Airway epithelial cell (primary cell): ENCODE measurements around the gene PHACTR1. TPM values are rescaled to one million over a fixed set of nuclear protein-coding genes. Genes with fewer than 3 reads are reported as not detected.

Source experiments
- total RNA-seq: library from RNA; depleted of rRNA; stranded (reverse); fragments of >200 nt; gene quantifications from 2 replicates; pipeline ENCODE4 v1.2.3, GENCODE V29; 2015

The PHACTR1 gene
- not detected in 2 replicates for total RNA-seq

DNA sequence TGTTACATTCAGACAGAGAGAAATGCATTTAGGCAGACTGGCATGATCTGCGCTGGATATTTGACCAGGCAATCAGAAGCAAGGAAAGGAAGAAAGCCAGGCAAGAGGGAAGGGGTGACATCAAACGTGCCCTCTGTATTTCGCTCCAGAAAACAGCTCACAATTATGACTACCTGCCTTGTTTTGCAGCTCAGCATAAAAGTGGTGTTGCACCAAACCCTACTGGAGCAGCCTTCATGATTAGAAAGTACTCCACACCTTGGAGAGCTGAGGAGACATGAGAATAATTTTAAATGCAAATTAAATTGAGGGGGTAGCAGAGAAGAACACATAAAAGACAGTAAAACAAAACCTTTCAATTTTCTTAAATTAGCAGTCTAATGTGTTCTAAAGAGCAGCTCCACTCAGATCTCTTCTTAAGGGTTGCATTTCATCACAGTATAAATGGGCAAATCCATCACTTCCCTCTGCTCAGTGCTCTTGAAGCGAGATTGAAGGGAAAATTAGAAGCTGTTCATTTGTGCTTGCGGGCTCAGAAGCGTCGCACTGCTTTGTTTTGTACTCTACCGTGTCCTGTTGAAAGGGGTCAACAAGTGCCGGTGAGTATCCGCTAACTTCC, at the start of gene PHACTR1:
PHACTR1 (plus strand) TSS at position 470 of the 619 bp plus-strand sequence.

DNA sequence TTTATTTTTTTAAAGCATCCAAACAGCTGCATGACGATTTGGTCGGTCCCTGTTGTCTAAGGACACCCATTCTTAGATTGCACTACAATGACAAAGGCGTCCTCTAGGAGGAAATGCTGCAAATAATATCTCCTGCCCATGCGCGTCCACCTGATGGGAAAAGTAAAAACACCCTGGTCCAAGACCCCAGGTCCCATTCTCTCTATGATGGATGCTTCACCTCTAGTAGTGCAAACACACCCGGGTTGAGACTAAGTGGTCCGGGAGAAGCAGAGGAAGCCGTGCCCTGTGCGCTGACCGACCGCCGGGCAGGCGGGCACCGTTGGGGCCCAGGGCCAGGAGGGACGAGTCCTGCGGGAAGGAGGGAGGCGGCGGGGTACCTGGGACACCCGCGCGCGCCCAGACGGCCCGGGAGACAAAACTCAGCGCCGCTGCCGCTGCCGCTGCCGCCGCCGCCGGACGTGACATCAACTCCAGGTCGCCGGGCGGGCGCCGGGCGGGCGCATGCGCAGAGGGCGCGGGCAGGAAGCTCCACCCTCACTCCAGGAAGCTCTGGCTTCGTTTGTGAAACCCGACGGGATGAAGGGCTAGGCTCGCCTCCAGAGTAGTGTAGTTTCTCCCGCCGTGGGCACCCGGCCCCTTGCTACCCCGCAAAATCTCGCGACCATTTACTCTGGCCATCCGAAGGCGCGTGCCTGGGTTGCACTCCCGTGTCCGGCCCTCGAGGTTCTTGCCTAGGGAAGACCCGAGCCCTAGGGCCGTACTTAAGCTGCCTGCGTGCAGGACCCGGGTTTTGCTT, 611.7 kb downstream of the PHACTR1 start, which contains the start of gene TBC1D7:
TBC1D7 (minus strand) TSS at position 462 of the 799 bp plus-strand sequence. CDS start 1,639 bp downstream, outside the sequence.

